SK-N-SH treated with all-trans-retinoic acid at 6 μM for 48 hours (cell line): ENCODE measurements around the gene ZNF488.
"Not testable (repeated sequence)": the region's sequence is repeated elsewhere in the genome, so short reads cannot be mapped to it uniquely, and the experiment has no call there.

Experiments used
- ATAC-seq: fragments of 200-7000 bp; cut with Tn5 transposase; 3 replicates; pipeline ENCODE4 v1.9.1; 2020; ENCODE audit warnings: mild to moderate bottlenecking, moderate library complexity
- ARNTL ChIP-seq: fragments of 450-650 bp; formaldehyde crosslinking; IDR thresholded peaks from 2 replicates; pipeline ENCODE4 v1.5.0; 2020; ENCODE audit warnings: low read depth, mild to moderate bottlenecking, moderate library complexity, borderline replicate concordance
- BACH2 ChIP-seq: fragments of 250-450 bp; sonication (Bioruptor Pico); IDR thresholded peaks from 2 replicates; pipeline ENCODE4 v1.9.0; 2021; ENCODE audit warnings: mild to moderate bottlenecking, borderline replicate concordance
- CSDC2 ChIP-seq: fragments of 250-450 bp; sonication (Bioruptor Pico); IDR thresholded peaks from 2 replicates; pipeline ENCODE4 v1.5.0; 2020; ENCODE audit warnings: mild to moderate bottlenecking, moderate library complexity
- GLIS3 ChIP-seq: fragments of 250-450 bp; sonication (Bioruptor Pico); IDR thresholded peaks from 2 replicates; pipeline ENCODE4 v1.5.0; 2020; ENCODE audit warnings: mild to moderate bottlenecking, moderate library complexity
- ISL1 ChIP-seq: fragments of 250-450 bp; sonication (Bioruptor Pico); IDR thresholded peaks from 2 replicates; pipeline ENCODE4 v2.1.2; 2022; ENCODE audit warnings: mild to moderate bottlenecking, moderate library complexity
- OSR1 ChIP-seq: fragments of 250-450 bp; sonication (Bioruptor Pico); IDR thresholded peaks from 2 replicates; pipeline ENCODE4 v1.8.0; 2022; ENCODE audit warnings: moderate library complexity, mild to moderate bottlenecking, inconsistent platforms
- POU6F1 ChIP-seq: fragments of 250-450 bp; sonication (Bioruptor Pico); IDR thresholded peaks from 2 replicates; pipeline ENCODE4 v1.8.0; 2021; ENCODE audit warnings: low read depth, mild to moderate bottlenecking, moderate library complexity, borderline replicate concordance
- RARB ChIP-seq: fragments of 250-450 bp; sonication (Bioruptor Pico); IDR thresholded peaks from 2 replicates; pipeline ENCODE4 v1.8.0; 2021; ENCODE audit warnings: mild to moderate bottlenecking, moderate library complexity
- SNAI2 ChIP-seq: fragments of 250-450 bp; sonication (Bioruptor Pico); IDR thresholded peaks from 2 replicates; pipeline ENCODE4 v1.5.0; 2020; ENCODE audit warnings: mild to moderate bottlenecking, moderate library complexity
- TCF4 ChIP-seq: fragments of 250-450 bp; sonication (Bioruptor Pico); IDR thresholded peaks from 2 replicates; pipeline ENCODE4 v1.8.0; 2021; ENCODE audit warnings: mild to moderate bottlenecking, moderate library complexity, borderline replicate concordance
- TOX ChIP-seq: fragments of 250-450 bp; sonication (Bioruptor Pico); IDR thresholded peaks from 2 replicates; pipeline ENCODE4 v1.8.0; 2021; ENCODE audit warnings: mild to moderate bottlenecking, moderate library complexity, borderline replicate concordance
- ZC3H10 ChIP-seq: fragments of 250-450 bp; sonication (Bioruptor Pico); IDR thresholded peaks from 2 replicates; pipeline ENCODE4 v1.5.1; 2021; ENCODE audit warnings: mild to moderate bottlenecking, moderate library complexity
- ZFP3 ChIP-seq: fragments of 250-450 bp; sonication (Bioruptor Pico); IDR thresholded peaks from 2 replicates; pipeline ENCODE4 v1.5.0; 2020; ENCODE audit warnings: mild to moderate bottlenecking, moderate library complexity
- ZFP30 ChIP-seq: fragments of 450-650 bp; formaldehyde crosslinking; IDR thresholded peaks from 2 replicates; pipeline ENCODE4 v1.5.0; 2022; ENCODE audit warnings: mild to moderate bottlenecking, moderate library complexity
- ZNF565 ChIP-seq: fragments of 450-650 bp; formaldehyde crosslinking; conservative IDR thresholded peaks from 2 replicates; pipeline ENCODE4 v1.5.0; 2020; ENCODE audit warnings: low read depth, mild to moderate bottlenecking, moderate library complexity
- ZNF70 ChIP-seq: fragments of 450-650 bp; formaldehyde crosslinking; IDR thresholded peaks from 2 replicates; pipeline ENCODE4 v1.5.0; 2020; ENCODE audit warnings: mild to moderate bottlenecking, moderate library complexity
- ZNF8 ChIP-seq: fragments of 450-650 bp; formaldehyde crosslinking; IDR thresholded peaks from 2 replicates; pipeline ENCODE4 v1.5.0; 2020; ENCODE audit warnings: mild to moderate bottlenecking, moderate library complexity
- TF ChIP-seq, protein P1 (sequence below): fragments of 250-450 bp; sonication (Bioruptor Pico); IDR thresholded peaks from 2 replicates; pipeline ENCODE4 v1.5.0; 2020; ENCODE audit warnings: mild to moderate bottlenecking, moderate library complexity
- TF ChIP-seq, protein P2 (sequence below): fragments of 250-450 bp; sonication (Bioruptor Pico); IDR thresholded peaks from 2 replicates; pipeline ENCODE4 v1.5.1; 2021; ENCODE audit warnings: mild to moderate bottlenecking, moderate library complexity

Gene ZNF488

GRCh38 chr10:47396311-47396717 is 12.2 kb upstream of the ZNF488 start:
- TF ChIP-seq POU6F1 = no peak
- TF ChIP-seq ISL1 (CRISPR knock-in tag) = no peak
- TF ChIP-seq, protein P1, sequence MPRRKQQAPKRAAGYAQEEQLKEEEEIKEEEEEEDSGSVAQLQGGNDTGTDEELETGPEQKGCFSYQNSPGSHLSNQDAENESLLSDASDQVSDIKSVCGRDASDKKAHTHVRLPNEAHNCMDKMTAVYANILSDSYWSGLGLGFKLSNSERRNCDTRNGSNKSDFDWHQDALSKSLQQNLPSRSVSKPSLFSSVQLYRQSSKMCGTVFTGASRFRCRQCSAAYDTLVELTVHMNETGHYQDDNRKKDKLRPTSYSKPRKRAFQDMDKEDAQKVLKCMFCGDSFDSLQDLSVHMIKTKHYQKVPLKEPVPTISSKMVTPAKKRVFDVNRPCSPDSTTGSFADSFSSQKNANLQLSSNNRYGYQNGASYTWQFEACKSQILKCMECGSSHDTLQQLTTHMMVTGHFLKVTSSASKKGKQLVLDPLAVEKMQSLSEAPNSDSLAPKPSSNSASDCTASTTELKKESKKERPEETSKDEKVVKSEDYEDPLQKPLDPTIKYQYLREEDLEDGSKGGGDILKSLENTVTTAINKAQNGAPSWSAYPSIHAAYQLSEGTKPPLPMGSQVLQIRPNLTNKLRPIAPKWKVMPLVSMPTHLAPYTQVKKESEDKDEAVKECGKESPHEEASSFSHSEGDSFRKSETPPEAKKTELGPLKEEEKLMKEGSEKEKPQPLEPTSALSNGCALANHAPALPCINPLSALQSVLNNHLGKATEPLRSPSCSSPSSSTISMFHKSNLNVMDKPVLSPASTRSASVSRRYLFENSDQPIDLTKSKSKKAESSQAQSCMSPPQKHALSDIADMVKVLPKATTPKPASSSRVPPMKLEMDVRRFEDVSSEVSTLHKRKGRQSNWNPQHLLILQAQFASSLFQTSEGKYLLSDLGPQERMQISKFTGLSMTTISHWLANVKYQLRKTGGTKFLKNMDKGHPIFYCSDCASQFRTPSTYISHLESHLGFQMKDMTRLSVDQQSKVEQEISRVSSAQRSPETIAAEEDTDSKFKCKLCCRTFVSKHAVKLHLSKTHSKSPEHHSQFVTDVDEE (CRISPR knock-in tag) = no peak
- no peak for TF ChIP-seq ZNF8 (CRISPR knock-in tag)
- no peak for TF ChIP-seq ZC3H10 (CRISPR knock-in tag)
- TF ChIP-seq BACH2 (CRISPR knock-in tag) = no peak
- TF ChIP-seq ARNTL (CRISPR knock-in tag) = no peak
- TF ChIP-seq RARB (CRISPR knock-in tag) = no peak
- TF ChIP-seq ZNF70 (CRISPR knock-in tag) = no peak
- TF ChIP-seq SNAI2 (CRISPR knock-in tag) = no peak
- TF ChIP-seq TCF4 (CRISPR knock-in tag) = no peak
- ATAC-seq = no peak

- no peak for TF ChIP-seq ZC3H10 (CRISPR knock-in tag)
- no peak for TF ChIP-seq SNAI2 (CRISPR knock-in tag)
- TF ChIP-seq, protein P1 (CRISPR knock-in tag) = no peak
- no peak for TF ChIP-seq ZNF70 (CRISPR knock-in tag)
- no peak for TF ChIP-seq ZFP30 (CRISPR knock-in tag)
- TF ChIP-seq TOX = no peak
- no peak for TF ChIP-seq TCF4 (CRISPR knock-in tag)
- TF ChIP-seq CSDC2 (CRISPR knock-in tag) = no peak
- no peak for TF ChIP-seq OSR1
- no peak for TF ChIP-seq GLIS3 (CRISPR knock-in tag)
- TF ChIP-seq, protein P2, sequence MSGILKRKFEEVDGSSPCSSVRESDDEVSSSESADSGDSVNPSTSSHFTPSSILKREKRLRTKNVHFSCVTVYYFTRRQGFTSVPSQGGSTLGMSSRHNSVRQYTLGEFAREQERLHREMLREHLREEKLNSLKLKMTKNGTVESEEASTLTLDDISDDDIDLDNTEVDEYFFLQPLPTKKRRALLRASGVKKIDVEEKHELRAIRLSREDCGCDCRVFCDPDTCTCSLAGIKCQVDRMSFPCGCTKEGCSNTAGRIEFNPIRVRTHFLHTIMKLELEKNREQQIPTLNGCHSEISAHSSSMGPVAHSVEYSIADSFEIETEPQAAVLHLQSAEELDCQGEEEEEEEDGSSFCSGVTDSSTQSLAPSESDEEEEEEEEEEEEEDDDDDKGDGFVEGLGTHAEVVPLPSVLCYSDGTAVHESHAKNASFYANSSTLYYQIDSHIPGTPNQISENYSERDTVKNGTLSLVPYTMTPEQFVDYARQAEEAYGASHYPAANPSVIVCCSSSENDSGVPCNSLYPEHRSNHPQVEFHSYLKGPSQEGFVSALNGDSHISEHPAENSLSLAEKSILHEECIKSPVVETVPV (CRISPR knock-in tag) = no peak
- TF ChIP-seq ZFP3 (CRISPR knock-in tag) = no peak
- ATAC-seq = no peak
Measured at GRCh38 chr10:47389619-47390018, 5.5 kb upstream of the ZNF488 start.

- ATAC-seq = no peak
- TF ChIP-seq SNAI2 (CRISPR knock-in tag) (no peak), CSDC2 (CRISPR knock-in tag) (no peak), ZNF565 (CRISPR knock-in tag) (no peak), ISL1 (CRISPR knock-in tag) (no peak)
- TF ChIP-seq, all 23 proteins: peak for 0
Measured at GRCh38 chr10:47388879-47389278, 4.8 kb upstream of the ZNF488 start.

DNA sequence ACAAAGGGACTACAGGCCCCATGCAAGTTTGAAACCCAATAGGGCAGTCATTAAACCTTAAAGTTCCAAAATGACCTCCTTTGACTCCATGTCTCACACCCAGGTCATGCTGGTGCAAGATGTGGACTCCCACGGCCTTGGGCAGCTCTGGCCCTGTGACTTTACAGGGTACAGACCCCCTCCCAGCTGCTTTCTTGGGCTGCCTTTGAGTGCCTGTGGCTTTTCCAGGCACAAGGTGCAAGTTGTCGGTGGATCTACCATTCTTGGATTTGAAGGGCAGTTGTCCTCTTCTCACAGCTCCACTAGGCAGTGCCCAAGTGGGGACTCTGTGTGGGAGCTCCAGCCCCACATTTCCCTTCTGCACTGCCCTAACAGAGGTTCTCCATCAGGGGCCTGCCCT is 2.0 kb upstream of the ZNF488 start:
- ATAC-seq = not testable (repeated sequence)
